ENCODE results near the gene PANK4.

Gene PANK4

DNA sequence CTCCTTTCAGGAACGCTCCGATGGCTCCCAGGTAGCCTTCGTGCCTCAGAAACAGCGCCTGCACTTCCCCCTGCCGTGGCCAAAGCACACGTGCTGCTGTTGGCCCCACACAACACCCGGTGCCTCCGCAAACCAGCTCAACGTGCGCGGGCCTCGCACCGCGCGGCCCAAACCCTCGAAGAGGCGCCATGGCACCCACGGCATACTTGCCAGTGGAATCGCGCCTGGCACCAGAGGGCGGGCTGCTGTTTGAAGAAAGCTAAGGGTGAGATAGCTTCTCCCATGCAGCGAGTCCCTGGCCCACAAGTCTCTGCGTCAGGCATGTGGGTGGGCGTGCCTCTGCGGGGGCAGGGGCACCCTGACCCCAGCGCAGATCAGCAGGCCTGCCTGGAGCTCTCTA is 7.9 kb downstream of the PANK4 start:
- no peaks in the 10 kb centered on the region for H3K27me3 ChIP-seq (ENCODE audit: control insufficient read depth, insufficient read depth, low read length)
- H3K9ac ChIP-seq (ENCODE audit: low read length): no peak overlapping the region
- H3K4me1 ChIP-seq (ENCODE audit: control insufficient read depth, insufficient read depth, low read length): no peaks in the 10 kb centered on the region
- no peak overlapping the region for H3K27ac ChIP-seq (ENCODE audit: low read depth, low read length)
- peaks cover 53% of the 10 kb centered on the region for H3K36me3 ChIP-seq (ENCODE audit: control insufficient read depth, insufficient read depth, low read length)
- no peak overlapping the region for H3K4me3 ChIP-seq (ENCODE audit: low read length)

- H3K27ac ChIP-seq (ENCODE audit: low read depth, low read length): no peak overlapping the region
- no peak overlapping the region for H3K4me3 ChIP-seq (ENCODE audit: low read length)
- H3K36me3 ChIP-seq (ENCODE audit: control insufficient read depth, insufficient read depth, low read length): peaks cover 59% of the 10 kb centered on the region
- H3K4me1 ChIP-seq (ENCODE audit: control insufficient read depth, insufficient read depth, low read length): no peaks in the 10 kb centered on the region
- H3K27me3 ChIP-seq (ENCODE audit: control insufficient read depth, insufficient read depth, low read length): no peaks in the 10 kb centered on the region
- no peak overlapping the region for H3K9ac ChIP-seq (ENCODE audit: low read length)
Observed at GRCh38 chr1:2517966-2518365, 8.4 kb downstream of the PANK4 start.

DNA sequence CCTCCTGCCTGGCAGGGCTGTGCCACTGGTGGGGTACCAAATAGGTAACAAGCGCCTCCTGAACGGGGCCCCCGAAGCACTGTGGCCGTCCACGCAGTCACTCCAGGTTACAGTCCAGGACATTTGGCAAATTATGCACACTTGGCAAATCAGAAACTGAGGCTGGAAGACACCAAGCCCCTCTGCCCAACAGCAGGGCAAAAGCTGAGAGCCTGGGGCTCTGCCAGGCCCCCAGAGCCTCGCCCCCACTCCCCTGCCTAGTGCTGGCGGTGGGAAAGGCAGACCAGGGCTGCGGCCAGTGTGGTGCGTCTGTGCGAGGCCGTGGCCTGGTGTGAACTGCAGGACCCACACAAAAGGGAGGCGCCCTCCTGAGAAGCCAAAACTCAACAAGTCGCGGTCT is 9.4 kb downstream of the PANK4 start:
- peaks cover 65% of the 10 kb centered on the region for H3K36me3 ChIP-seq (ENCODE audit: control insufficient read depth, insufficient read depth, low read length)
- H3K27ac ChIP-seq (ENCODE audit: low read depth, low read length): no peak overlapping the region
- H3K4me3 ChIP-seq (ENCODE audit: low read length): no peak overlapping the region
- H3K9ac ChIP-seq (ENCODE audit: low read length): no peak overlapping the region
- no peaks in the 10 kb centered on the region for H3K4me1 ChIP-seq (ENCODE audit: control insufficient read depth, insufficient read depth, low read length)
- no peaks in the 10 kb centered on the region for H3K27me3 ChIP-seq (ENCODE audit: control insufficient read depth, insufficient read depth, low read length)

DNA sequence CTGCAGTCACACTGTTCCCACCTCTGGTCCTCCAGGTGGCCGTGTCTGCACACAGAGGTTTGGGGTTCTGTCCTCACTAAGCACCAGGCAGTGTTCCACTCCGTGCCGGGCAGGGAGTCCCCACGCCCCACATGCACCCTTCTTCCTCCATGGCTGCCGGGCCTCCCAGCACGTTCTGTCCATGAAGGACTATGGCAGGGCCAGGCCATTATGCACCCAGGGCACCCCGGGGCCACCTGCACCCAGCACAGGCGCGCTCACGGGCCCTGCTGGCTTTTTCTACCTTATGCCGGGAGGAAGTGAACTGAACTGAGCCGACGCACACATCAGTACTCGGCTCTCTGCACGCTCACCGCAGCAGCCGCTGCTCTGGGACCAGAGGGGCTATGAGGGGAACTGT is 10.3 kb downstream of the PANK4 start:
- no peak overlapping the region for H3K9ac ChIP-seq (ENCODE audit: low read length)
- H3K4me1 ChIP-seq (ENCODE audit: control insufficient read depth, insufficient read depth, low read length): no peaks in the 10 kb centered on the region
- peaks cover 74% of the 10 kb centered on the region for H3K36me3 ChIP-seq (ENCODE audit: control insufficient read depth, insufficient read depth, low read length)
- H3K27ac ChIP-seq (ENCODE audit: low read depth, low read length): no peak overlapping the region
- H3K4me3 ChIP-seq (ENCODE audit: low read length): no peak overlapping the region
- no peaks in the 10 kb centered on the region for H3K27me3 ChIP-seq (ENCODE audit: control insufficient read depth, insufficient read depth, low read length)

- Histone ChIP-seq H3K27ac (ENCODE audit: low read depth, low read length) (no peak overlapping the region), H3K9ac (ENCODE audit: low read length) (no peak overlapping the region), H3K36me3 (ENCODE audit: control insufficient read depth, insufficient read depth, low read length) (peaks cover 76% of the 10 kb centered on the region), H3K27me3 (ENCODE audit: control insufficient read depth, insufficient read depth, low read length) (no peaks in the 10 kb centered on the region), H3K4me1 (ENCODE audit: control insufficient read depth, insufficient read depth, low read length) (no peaks in the 10 kb centered on the region), H3K4me3 (ENCODE audit: low read length) (no peak overlapping the region)
Observed at GRCh38 chr1:2515763-2516080, 10.7 kb downstream of the PANK4 start.

- no peak overlapping the region for H3K27ac ChIP-seq (ENCODE audit: low read depth, low read length)
- no peaks in the 10 kb centered on the region for H3K27me3 ChIP-seq (ENCODE audit: control insufficient read depth, insufficient read depth, low read length)
- peaks cover 79% of the 10 kb centered on the region for H3K36me3 ChIP-seq (ENCODE audit: control insufficient read depth, insufficient read depth, low read length)
- H3K9ac ChIP-seq (ENCODE audit: low read length): no peak overlapping the region
- no peaks in the 10 kb centered on the region for H3K4me1 ChIP-seq (ENCODE audit: control insufficient read depth, insufficient read depth, low read length)
- H3K4me3 ChIP-seq (ENCODE audit: low read length): no peak overlapping the region
Observed at GRCh38 chr1:2514863-2515762, 11.3 kb downstream of the PANK4 start.

DNA sequence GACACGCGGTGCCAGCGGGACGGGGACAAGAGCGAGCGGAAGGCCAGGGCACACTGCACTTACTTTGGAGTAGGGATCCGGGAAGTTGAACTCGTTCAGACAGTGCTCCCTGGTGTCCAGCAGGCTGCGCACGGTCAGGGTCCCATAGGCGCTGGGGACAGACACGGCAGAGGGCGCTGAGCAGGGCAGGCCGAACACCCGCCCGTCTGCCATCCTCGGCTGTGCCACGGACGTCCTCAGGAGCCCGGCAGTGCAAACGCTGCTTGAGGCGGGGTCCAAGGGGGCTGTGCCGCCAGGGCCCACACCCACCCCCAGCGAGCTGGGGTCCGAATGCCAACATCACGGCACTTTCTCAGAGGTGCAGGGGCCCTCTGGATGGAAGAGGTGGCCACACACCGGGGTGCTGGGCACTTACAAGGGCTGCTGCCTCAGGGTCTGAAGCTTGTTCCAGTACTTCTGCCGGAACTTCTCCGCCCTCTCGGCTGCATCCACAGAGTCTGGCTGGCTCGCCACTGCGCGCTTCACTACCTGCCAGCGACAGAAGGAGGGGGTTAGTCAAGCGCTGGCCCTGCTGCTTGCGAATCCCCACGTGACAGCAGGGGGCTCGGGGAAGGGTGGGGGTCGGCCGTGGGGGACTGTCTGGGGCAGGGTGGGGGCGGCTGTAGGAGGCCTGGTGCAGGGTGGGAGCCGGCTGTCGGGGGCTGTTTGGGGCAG is 12.3 kb downstream of the PANK4 start:
- Histone ChIP-seq H3K36me3 (ENCODE audit: control insufficient read depth, insufficient read depth, low read length) (peaks cover 79% of the 10 kb centered on the region), H3K4me3 (ENCODE audit: low read length) (no peak overlapping the region), H3K4me1 (ENCODE audit: control insufficient read depth, insufficient read depth, low read length) (no peaks in the 10 kb centered on the region), H3K27ac (ENCODE audit: low read depth, low read length) (no peak overlapping the region), H3K9ac (ENCODE audit: low read length) (no peak overlapping the region), H3K27me3 (ENCODE audit: control insufficient read depth, insufficient read depth, low read length) (no peaks in the 10 kb centered on the region)

DNA sequence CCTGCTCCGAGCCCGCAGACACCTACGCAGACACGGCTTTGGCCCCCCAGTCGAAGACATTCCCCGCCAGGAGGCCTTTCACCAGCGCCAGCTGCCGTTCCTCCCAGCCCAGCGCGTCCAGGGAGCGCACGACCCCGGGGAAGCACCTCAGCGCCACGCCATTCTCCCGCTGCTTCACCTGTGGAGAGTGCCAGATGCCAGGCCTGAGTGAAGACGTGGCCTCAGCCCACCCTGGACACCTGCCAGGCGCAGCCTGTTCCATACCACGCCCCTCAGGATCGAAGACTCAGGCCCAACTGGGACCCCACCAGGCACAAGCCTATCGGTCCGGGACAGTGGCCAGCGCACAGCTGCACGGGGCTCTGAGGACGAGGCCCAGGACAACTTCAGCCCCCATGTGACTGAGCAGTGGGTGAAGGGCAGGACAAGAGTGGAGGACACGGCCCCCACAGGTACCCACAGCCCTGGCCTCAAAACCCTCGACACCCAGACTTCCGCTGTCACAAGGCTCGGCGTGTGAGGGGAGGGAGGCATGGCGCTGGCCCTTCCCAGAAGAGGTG is 13.5 kb downstream of the PANK4 start:
- Histone ChIP-seq H3K27me3 (ENCODE audit: control insufficient read depth, insufficient read depth, low read length) (no peaks in the 10 kb centered on the region), H3K9ac (ENCODE audit: low read length) (no peak overlapping the region), H3K4me1 (ENCODE audit: control insufficient read depth, insufficient read depth, low read length) (no peaks in the 10 kb centered on the region), H3K4me3 (ENCODE audit: low read length) (no peak overlapping the region), H3K27ac (ENCODE audit: low read depth, low read length) (no peak overlapping the region), H3K36me3 (ENCODE audit: control insufficient read depth, insufficient read depth, low read length) (peaks cover 68% of the 10 kb centered on the region)

- no peak overlapping the region for H3K27ac ChIP-seq (ENCODE audit: low read depth, low read length)
- no peak overlapping the region for H3K9ac ChIP-seq (ENCODE audit: low read length)
- no peak overlapping the region for H3K4me3 ChIP-seq (ENCODE audit: low read length)
- H3K36me3 ChIP-seq (ENCODE audit: control insufficient read depth, insufficient read depth, low read length): peaks cover 49% of the 10 kb centered on the region
- no peaks in the 10 kb centered on the region for H3K4me1 ChIP-seq (ENCODE audit: control insufficient read depth, insufficient read depth, low read length)
- H3K27me3 ChIP-seq (ENCODE audit: control insufficient read depth, insufficient read depth, low read length): no peaks in the 10 kb centered on the region
Observed at GRCh38 chr1:2510366-2511155, 15.8 kb downstream of the PANK4 start.

- no peaks in the 10 kb centered on the region for H3K27me3 ChIP-seq (ENCODE audit: control insufficient read depth, insufficient read depth, low read length)
- no peak overlapping the region for H3K4me3 ChIP-seq (ENCODE audit: low read length)
- no peak overlapping the region for H3K9ac ChIP-seq (ENCODE audit: low read length)
- H3K36me3 ChIP-seq (ENCODE audit: control insufficient read depth, insufficient read depth, low read length): peaks cover 45% of the 10 kb centered on the region
- no peaks in the 10 kb centered on the region for H3K4me1 ChIP-seq (ENCODE audit: control insufficient read depth, insufficient read depth, low read length)
- H3K27ac ChIP-seq (ENCODE audit: low read depth, low read length): no peak overlapping the region
Observed at GRCh38 chr1:2509589-2509988, 16.8 kb downstream of the PANK4 start.

DNA sequence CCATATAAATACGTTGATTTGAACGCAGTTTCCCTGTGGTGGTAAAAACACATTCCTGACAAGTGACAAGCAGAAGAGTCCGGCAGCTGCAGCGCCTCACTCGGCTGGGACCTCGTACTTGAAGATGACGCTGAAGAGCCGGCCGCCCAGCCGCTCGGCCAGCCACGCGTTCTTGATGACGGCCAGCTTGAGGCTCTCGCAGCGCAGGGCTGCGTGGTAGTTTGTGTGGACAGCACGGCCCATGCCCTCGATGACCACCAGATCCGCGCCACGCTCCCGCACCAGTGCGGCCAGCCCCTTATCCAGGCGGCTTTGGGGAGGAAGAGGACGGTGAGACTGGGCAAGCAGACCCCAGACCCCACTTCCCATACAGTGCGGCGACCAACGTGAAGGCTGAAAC is 17.6 kb downstream of the PANK4 start:
- Histone ChIP-seq H3K4me1 (ENCODE audit: control insufficient read depth, insufficient read depth, low read length) (no peaks in the 10 kb centered on the region), H3K4me3 (ENCODE audit: low read length) (no peak overlapping the region), H3K9ac (ENCODE audit: low read length) (no peak overlapping the region), H3K36me3 (ENCODE audit: control insufficient read depth, insufficient read depth, low read length) (peaks cover 40% of the 10 kb centered on the region), H3K27ac (ENCODE audit: low read depth, low read length) (no peak overlapping the region), H3K27me3 (ENCODE audit: control insufficient read depth, insufficient read depth, low read length) (peaks cover 8% of the 10 kb centered on the region)

- Histone ChIP-seq H3K9ac (ENCODE audit: low read length) (no peak overlapping the region), H3K27ac (ENCODE audit: low read depth, low read length) (no peak overlapping the region), H3K27me3 (ENCODE audit: control insufficient read depth, insufficient read depth, low read length) (peaks cover 13% of the 10 kb centered on the region), H3K4me3 (ENCODE audit: low read length) (no peak overlapping the region), H3K4me1 (ENCODE audit: control insufficient read depth, insufficient read depth, low read length) (no peaks in the 10 kb centered on the region), H3K36me3 (ENCODE audit: control insufficient read depth, insufficient read depth, low read length) (peaks cover 35% of the 10 kb centered on the region)
Observed at GRCh38 chr1:2508180-2508579, 18.2 kb downstream of the PANK4 start.

Measured in rectal smooth muscle tissue (tissue), 1 donor.